HG02885 (cell line): ENCODE data around the gene SKAP2.

Experiments
- ATAC-seq: cut with Tn5 transposase; IDR thresholded peaks from one replicate; pipeline ENCODE4 v1.9.1; 2021; ENCODE audit warnings: mild to moderate bottlenecking; ENCODE audit not compliant: unreplicated experiment, poor library complexity

The SKAP2 gene

GRCh38 chr7:26619348-26619984 lies 244.9 kb downstream of the SKAP2 start:
- ATAC-seq = no peak

DNA sequence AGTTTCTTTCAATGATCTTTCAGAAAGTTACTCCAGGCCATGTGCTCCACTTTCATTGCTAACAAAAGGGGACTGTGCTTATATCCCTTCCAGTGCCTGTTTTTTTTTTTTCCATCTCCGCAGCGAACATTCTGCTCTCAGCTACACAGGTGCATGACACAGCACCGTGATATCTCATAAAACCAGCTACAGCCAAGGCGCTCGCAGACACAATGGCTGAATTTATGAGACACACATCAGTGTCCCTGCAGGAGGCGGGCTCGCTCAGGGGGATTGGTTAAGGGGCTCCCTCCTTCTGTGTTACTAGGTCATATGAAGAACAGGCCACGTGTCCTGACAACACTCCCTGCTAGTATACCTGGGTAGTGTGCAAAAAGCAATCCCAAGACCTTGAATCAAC lies 245.5 kb downstream of the SKAP2 start:
- no peak for ATAC-seq

GRCh38 chr7:26618449-26618848 lies 245.9 kb downstream of the SKAP2 start:
- ATAC-seq = no peak
